CD8-positive, alpha-beta memory T cell (primary cell): ENCODE results near the gene KIF11. TPM values are rescaled to one million over a fixed set of nuclear protein-coding genes. Genes with fewer than 3 reads are reported as not detected.

Experiments used
- CTCF ChIA-PET: fragments of 350-600 bp; sonication (Branson Sonifier 250); formaldehyde crosslinking; loops from one replicate; lab custom pipeline; 2021; ENCODE audit warnings: antibody characterized with exemption; lab: Charles Lee
- POLR2A ChIA-PET: fragments of 350-600 bp; sonication (Branson Sonifier 250); formaldehyde crosslinking; loops from one replicate; lab custom pipeline; 2021; ENCODE audit warnings: antibody characterized with exemption; lab: Charles Lee
- DNase-seq, 5 donors: peaks; one replicate each; pipeline versions ENCODE4 v3.0.0 to v3.0.0-alpha.2; 2020 to 2022; ENCODE audit warnings: mixed read lengths in 1 of 5
- H3K27ac ChIP-seq: one replicate; pipeline ENCODE4 v1.7.0; 2013; ENCODE audit warnings: low read depth, mild to moderate bottlenecking, low read length, moderate library complexity
- H3K27me3 ChIP-seq: 2 replicates; pipeline ENCODE4 v1.7.0; 2013; ENCODE audit warnings: low read length, mild to moderate bottlenecking; ENCODE audit not compliant: insufficient read depth, poor library complexity, severe bottlenecking
- H3K36me3 ChIP-seq: 2 replicates; pipeline ENCODE4 v1.7.0; 2013; ENCODE audit warnings: mild to moderate bottlenecking, low read length, moderate library complexity; ENCODE audit not compliant: insufficient read depth
- H3K4me1 ChIP-seq: 2 replicates; pipeline ENCODE4 v1.7.0; 2013; ENCODE audit warnings: mild to moderate bottlenecking, low read length, moderate library complexity; ENCODE audit not compliant: insufficient read depth
- H3K4me3 ChIP-seq: 2 replicates; pipeline ENCODE4 v1.7.0; 2013; ENCODE audit warnings: mild to moderate bottlenecking, low read length
- H3K9me3 ChIP-seq: 2 replicates; pipeline ENCODE4 v1.7.0; 2013; ENCODE audit warnings: mild to moderate bottlenecking, low read length
- H3K27ac Mint-ChIP-seq, 8 donors: one replicate each; pipeline ENCODE4 v1.8.0; 2020 to 2021; ENCODE audit warnings: mixed read lengths in 8 of 8, mild to moderate bottlenecking in 6 of 8, inconsistent platforms in 3 of 8, moderate library complexity in 3 of 8
- H3K27me3 Mint-ChIP-seq, 2 donors: one replicate each; pipeline ENCODE4 v1.8.0; 2020 to 2021; ENCODE audit warnings: mixed read lengths in 2 of 2, mild to moderate bottlenecking in 1 of 2, moderate library complexity in 1 of 2
- H3K36me3 Mint-ChIP-seq, 3 donors: one replicate each; pipeline ENCODE4 v1.8.0; 2020 to 2021; ENCODE audit warnings: mixed read lengths in 3 of 3, inconsistent platforms in 1 of 3, mild to moderate bottlenecking in 1 of 3
- H3K4me1 Mint-ChIP-seq, 3 donors: one replicate each; pipeline ENCODE4 v1.8.0; 2020 to 2021; ENCODE audit warnings: mixed read lengths in 3 of 3, inconsistent platforms in 1 of 3, mild to moderate bottlenecking in 1 of 3
- H3K4me3 Mint-ChIP-seq, 7 donors: one replicate each; pipeline ENCODE4 v1.8.0; 2020 to 2021; ENCODE audit warnings: mixed read lengths in 7 of 7, mild to moderate bottlenecking in 6 of 7, moderate library complexity in 4 of 7, inconsistent platforms in 2 of 7
- H3K9me3 Mint-ChIP-seq, 5 donors: one replicate each; pipeline ENCODE4 v1.8.0; 2020 to 2022; ENCODE audit warnings: mixed read lengths in 5 of 5, mild to moderate bottlenecking in 3 of 5, moderate library complexity in 2 of 5, inconsistent platforms in 1 of 5
- polyA plus RNA-seq: library from polyadenylated mRNA; unstranded; fragments of 300-500 nt; fragmentation: Illumina TruSeq; gene quantifications from one replicate; pipeline ENCODE4 v1.2.3, GENCODE V29; 2021
- total RNA-seq, 2 experiments: library from RNA; stranded (reverse); gene quantifications; one replicate each; pipeline ENCODE4 v1.2.3, GENCODE V29; 2021

KIF11 gene
- total and polyA plus RNA-seq, 3 experiments from 2014 or later: 1.0 to 37.1 (median 36.2) TPM

- H3K4me1 ChIP-seq: peaks cover 21% of the 10 kb centered on the region
- Mint-ChIP-seq H3K27me3 (peaks cover 42 to 78% of the 10 kb centered on the region in 2 donors), H3K27ac (peak overlapping the region in 2 of 8 donors; percentile 1 to 55), H3K36me3 (no peaks in the 10 kb centered on the region), H3K4me1 (peaks cover 23 to 34% (median 30%) of the 10 kb centered on the region in 3 donors), H3K9me3 (no peaks in the 10 kb centered on the region), H3K4me3 (peak overlapping the region; percentile 24 to 86 (median 79))
- POLR2A ChIA-PET: no interaction called here
- peaks cover 6% of the 10 kb centered on the region for H3K27me3 ChIP-seq
- H3K4me3 ChIP-seq: peak overlapping the region; percentile 55
- H3K9me3 ChIP-seq: no peaks in the 10 kb centered on the region
- peak overlapping the region; percentile 41 for H3K27ac ChIP-seq
- no peaks in the 10 kb centered on the region for H3K36me3 ChIP-seq
- CTCF ChIA-PET: interaction anchor here (0.7 to 1.4 kb wide), 2 partner anchors 21 to 109 kb away, joined by 3 read pairs; no protein-coding TSS in a partner anchor
- peak in 3 of 5 donors; percentile 13 to 17 (median 16) for DNase-seq
These were observed 106.8 kb downstream of the KIF11 start for GRCh38 chr10:92699518-92700381.

- Mint-ChIP-seq H3K27me3 (peaks cover 35 to 69% of the 10 kb centered on the region in 2 donors), H3K36me3 (no peaks in the 10 kb centered on the region), H3K27ac (no peak overlapping the region), H3K4me3 (no peak overlapping the region), H3K9me3 (no peaks in the 10 kb centered on the region), H3K4me1 (peaks cover 22 to 31% (median 30%) of the 10 kb centered on the region in 3 donors)
- ChIA-PET CTCF (no interaction called here), POLR2A (no interaction called here)
- no peaks in the 10 kb centered on the region for H3K36me3 ChIP-seq
- no peak for DNase-seq
- H3K4me3 ChIP-seq: no peak overlapping the region
- no peaks in the 10 kb centered on the region for H3K9me3 ChIP-seq
- peaks cover 6% of the 10 kb centered on the region for H3K27me3 ChIP-seq
- H3K4me1 ChIP-seq: peaks cover 21% of the 10 kb centered on the region
- H3K27ac ChIP-seq: no peak overlapping the region
These were observed 109.5 kb downstream of the KIF11 start for GRCh38 chr10:92702301-92702916.

Other genes starting within 250 kb of the KIF11 start
- 10 to 100 TPM; 42.4 to 42.8 TPM for gene IDE, start 19.0 kb upstream of the KIF11 start, total RNA-seq
- gene IDE, start 19.0 kb upstream of the KIF11 start, polyA plus RNA-seq: 19.0 TPM
- not detected for gene HHEX, start 96.8 kb downstream of the KIF11 start, total RNA-seq
- gene HHEX, start 96.8 kb downstream of the KIF11 start, polyA plus RNA-seq: 0.90 TPM